Stimulated activated CD4-positive, alpha-beta T cell treated with anti-CD3 and anti-CD28 coated beads, Interleukin-1b, Interleukin-23, amount 100 ng/mL, for 4 hours (primary cell): Measurements from ENCODE around the gene LY86.

ENCODE experiments used
- DNase-seq, 2 donors: peaks; one replicate each; pipeline ENCODE4 v3.0.0-alpha.2; 2020; ENCODE audit warnings: low read depth in 2 of 2

The LY86 gene

DNA sequence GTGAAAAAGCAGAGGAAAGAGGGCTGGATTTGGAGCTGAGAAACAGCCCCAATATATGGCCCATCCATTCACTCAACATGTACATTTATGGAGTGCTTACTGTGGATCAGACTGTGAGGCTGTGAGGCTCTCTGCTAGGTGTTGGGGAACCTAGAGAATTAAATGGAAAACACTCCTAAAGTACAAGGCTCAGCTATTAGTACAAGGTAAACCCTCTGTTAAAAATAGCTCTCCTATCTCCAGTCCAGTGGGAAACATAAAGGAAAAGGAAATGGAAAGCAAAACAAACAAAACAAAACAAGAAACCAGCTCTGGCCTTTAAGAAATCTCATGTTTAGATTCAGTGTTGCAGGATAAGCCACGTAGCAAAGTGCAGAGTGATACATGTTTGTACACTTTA is 35.0 kb downstream of the LY86 start:
- DNase-seq = no peak

- DNase-seq = no peak
Measured at GRCh38 chr6:6624269-6624990, 35.9 kb downstream of the LY86 start.

DNA sequence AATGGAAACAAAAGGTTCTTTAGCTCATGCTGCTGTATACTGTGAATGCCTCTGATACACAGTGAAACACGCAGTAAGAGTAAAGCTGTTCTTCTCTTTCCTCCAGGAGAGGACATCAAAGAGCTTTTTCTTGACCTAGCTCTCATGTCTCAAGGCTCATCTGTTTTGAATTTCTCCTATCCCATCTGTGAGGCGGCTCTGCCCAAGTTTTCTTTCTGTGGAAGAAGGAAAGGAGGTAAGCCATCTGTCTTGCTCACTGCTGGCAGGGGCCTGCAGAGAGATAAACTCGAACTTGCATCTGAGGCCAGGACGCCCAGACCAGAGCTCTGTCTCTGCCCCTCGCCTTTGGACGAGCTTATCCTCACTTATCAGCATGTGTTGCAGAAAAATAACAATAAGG is 37.7 kb downstream of the LY86 start:
- DNase-seq = no peak

GRCh38 chr6:6629402-6629801 is 40.9 kb downstream of the LY86 start:
- DNase-seq = no peak

- DNase-seq = no peak
Measured at GRCh38 chr6:6631053-6631452, 42.5 kb downstream of the LY86 start.

- no peak for DNase-seq
Measured at GRCh38 chr6:6631534-6632276, 43.2 kb downstream of the LY86 start.

DNA sequence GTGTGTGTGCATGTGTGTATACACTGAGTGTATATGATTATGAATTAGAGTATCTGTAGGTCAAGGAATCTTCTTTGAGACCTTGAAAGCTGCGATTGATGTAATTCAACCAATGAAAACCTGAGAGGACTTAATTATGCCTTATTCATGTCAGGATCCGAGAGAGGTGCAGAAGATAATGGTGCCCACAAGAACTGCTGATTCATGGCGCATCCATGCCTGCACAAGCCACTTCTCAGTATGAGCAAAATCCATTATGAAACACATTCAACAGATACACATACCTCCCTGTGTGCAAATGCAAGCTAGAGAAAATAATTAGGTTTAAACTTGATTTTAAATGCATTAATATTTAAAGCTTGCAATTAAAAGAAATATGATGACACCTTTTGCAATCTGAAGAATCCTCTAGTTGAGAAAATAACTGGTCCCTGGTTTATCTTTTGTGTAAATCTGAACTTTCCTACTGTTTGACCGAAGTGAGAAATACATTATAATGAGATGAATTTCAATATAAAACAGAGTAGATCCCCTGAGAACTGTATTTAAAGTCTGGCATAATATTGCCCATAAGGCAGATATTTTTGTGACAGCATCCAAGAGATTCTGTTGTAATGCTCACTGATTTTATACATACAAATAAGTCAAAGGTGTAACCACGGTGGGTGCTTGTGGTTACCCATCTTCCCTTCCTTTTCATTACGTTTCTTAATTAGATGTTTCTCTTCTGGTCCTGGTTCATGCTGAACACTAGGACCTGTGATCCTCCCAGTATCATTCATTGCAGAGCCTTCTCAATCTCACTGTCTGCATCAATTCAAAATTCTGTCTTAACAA is 45.6 kb downstream of the LY86 start:
- no peak for DNase-seq

DNA sequence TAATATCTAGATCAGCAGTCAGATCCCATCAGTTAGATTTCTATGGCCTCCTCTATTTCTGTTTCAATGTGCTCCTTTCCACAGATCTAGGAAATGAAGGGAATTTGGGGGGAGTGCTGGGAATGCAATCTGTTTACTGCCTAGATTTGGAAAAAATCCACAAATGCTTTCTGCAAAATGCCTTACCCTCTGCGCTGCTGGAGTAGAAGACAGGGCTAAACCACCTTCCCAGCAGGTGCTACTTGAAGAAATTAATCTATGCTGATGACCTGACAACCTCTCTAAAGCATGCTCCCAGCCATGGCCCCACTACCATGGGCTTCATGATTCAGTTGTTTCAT is 46.2 kb downstream of the LY86 start:
- no peak for DNase-seq

DNA sequence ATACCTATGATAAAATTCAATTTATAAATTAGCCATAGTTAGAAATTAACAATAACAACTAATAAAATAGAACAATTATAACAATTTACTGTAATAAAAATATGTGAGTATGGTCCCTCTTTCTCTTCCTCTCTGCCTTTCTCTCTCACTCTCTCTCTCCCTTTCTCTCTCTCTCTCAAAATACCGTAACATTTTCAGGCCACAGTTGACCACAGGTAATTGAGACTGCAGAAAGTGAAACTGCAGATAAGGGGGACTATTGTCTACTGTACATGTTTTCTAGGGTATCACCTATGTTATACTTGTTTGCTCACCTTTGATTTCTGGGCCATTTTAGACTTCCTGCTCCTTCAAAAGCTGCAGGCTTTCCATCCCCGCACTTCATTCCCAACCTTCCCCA is 46.8 kb downstream of the LY86 start:
- no peak for DNase-seq

DNA sequence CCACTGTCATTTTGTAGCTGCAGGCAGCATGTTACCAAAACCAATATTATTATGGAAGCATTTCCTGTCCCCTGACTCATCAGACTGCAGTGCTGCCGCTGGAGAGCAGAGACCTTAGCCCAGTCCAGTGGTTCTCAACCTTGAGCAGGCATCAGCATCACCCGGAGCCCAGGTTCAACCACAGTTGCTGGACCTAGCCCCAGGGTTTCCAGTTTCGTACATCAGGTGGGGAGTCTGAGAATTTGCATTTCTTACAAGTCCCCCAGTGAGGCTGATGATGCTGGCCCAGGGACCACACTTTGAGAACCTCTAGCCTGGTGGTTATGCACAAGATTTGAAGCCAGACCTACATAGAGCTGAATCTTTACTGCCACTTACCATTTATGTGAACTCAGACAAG is 47.3 kb downstream of the LY86 start:
- no peak for DNase-seq

DNA sequence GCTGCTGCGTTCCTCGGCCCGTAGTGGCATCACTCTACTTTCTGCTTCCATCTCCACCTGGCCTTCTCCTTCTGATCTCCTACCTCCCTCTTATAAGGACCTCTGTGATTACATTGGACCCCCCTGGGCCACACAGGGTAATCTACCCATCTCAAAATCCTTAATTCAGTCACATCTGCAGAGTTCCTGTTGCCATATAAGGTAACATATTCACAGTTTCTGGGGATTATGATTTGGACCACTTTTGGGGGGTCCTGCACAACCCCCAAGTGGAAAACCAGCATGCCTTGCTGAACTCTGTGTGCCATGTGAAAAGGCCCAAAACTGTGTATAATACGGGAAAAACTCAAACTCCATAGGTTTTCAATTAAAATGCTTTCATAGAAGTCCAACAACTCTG is 51.1 kb downstream of the LY86 start:
- DNase-seq = no peak

DNA sequence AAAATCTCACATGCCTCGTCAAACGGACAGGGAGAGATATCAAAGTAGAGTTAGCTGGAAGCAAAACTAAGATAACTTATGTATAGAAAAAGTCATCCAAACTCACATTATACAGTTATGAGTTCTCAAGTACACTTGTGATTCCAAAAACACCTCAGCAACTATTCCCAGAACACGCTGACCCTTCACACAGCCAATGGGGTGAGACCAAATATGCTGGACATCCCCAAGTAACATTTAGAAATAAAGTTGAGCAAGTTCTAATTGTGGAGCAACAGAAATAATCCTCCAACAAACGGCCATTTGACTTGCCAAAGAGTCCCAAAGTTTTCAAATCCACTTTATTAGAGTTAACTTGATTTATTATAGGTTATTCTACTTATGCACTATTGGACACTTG is 52.4 kb downstream of the LY86 start:
- no peak for DNase-seq

- no peak for DNase-seq
Measured at GRCh38 chr6:6643398-6643797, 54.9 kb downstream of the LY86 start.

DNA sequence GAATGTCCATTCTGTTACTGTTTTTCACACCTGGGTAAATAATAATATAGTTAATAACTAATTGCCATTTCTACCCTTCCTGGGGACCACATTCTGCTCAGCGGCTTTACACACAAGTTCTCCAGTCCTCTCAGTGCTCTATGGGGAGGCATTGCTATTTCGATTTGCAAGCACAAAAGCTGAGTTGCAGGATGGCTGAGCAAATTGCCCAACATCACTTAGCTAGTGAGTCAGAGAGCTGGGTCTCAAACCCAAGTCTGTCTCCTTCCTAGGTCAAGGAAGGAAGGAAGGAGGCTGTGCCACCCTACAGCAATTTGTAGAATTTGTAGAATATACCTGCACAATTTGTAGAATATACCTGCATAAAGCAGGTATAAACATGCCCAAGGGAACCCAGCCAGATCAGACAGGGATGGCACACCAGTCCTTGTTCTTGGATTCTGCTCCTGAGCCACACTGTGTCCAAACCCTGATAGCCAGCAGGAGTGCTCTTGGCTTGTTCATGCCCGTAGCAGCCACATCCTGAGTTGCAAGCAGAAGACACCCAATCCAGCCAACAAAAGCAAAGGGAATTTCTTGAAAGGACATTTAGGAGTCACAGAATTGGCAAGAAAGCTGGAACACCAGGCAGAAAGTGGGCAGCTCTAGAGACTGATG is 56.9 kb downstream of the LY86 start:
- DNase-seq = no peak

DNA sequence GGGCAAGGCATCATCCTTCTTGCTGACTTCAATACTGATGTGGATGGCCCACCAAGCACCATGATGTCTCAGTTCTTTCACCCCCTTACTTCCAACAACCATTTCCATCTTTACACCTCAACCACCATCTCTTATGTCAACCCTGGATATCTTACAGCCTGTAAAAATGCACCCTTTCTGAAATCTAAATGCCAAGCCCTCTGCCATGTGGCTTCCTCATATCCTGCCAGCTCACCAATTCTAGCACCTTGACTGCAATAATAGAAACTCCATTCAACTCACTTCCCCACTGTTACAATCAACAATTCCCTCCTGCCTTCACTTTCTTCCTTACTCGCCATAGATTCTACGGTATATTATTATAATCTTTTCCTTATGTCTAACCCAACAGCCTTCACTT is 57.9 kb downstream of the LY86 start:
- no peak for DNase-seq

DNA sequence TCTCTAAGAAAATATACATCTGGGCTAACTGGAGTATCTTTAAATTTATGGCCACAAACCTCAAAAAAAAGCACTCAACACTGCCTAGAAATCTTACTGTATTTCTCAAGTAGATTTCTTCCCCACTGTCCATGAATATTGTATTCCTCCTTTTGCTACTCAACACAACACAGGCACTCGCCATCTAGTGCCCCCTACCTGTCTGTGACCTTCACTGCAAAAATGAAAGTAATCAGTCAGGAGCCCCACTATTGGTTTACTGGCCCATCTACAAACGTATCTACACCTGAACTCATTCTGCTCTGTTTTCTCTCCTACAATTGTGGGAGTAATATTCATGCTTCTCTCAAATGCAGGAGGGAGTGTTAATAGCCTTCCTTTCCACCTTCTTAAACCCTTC is 58.3 kb downstream of the LY86 start:
- DNase-seq = no peak

DNA sequence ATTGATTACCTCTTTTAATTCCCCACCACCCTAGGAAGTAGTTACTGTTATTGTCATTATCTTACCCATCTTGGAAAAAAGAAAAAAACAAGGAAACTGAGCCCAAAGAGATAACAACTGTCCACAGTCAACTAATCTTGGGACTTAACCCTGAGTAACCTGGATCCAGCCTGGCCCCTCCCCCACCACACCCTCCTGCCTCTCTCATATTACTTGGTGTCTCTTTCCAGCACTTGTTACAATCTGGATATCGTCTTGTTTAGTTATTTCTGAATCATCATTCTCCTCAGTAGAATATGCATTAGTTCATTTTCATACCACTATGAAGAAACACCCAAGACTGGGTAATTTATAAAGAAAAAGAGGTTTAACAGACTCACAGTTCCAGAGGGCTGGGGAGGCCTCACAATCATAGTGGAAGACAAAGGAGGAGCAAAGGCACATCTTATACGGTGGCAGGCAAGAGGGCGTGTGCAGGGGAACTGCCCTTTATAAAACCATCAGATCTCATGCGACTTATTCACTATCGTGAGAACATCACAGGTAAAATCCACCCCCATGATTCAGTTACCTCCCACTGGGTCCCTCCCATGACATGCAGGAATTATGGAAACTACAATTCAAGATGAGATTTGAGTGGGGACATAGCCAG is 60.3 kb downstream of the LY86 start:
- DNase-seq = no peak

DNA sequence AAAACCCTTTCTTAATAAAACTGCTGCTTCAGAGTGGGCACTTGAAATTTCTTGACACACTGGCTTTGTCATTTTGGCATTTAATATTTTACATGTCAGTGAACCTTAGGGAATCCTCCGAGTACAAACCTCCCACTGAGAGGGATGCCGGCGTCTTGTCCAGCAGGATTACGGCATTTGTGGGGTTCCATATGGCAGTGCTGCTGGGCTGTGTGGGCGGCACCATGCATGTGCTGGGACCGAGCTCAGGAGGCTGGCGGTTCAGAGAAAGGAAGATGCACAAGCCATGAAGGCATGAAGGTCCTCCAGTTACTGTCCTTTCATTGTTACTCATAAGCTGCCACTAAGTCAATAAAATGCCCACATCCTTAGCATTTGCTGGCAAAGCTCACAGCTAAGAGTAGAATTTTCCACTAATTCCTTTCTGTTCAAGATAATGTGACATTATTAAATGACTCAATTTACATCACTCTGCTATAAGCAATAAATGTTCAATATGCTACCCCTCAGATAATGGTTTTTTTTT is 61.4 kb downstream of the LY86 start:
- no peak for DNase-seq

DNA sequence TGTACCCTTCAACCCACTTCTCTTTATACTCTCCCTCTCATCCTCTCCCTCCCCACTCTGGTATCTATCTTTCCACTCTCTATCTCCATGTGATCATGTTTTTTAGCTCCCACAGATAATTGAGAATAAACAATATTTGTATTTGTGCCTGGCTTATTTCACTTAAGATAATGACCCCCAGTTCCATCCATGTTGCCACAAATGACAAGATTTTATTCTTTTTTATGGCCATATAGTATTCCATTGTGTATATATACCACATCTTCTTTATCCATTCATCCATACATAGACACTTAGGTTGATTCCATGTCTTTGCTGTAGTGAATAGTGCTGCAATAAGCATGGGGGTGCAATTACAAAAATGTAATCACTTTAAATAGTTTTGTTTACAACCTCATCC is 62.3 kb downstream of the LY86 start:
- no peak for DNase-seq

- DNase-seq = no peak
Measured at GRCh38 chr6:6651335-6651734, 62.8 kb downstream of the LY86 start.

DNA sequence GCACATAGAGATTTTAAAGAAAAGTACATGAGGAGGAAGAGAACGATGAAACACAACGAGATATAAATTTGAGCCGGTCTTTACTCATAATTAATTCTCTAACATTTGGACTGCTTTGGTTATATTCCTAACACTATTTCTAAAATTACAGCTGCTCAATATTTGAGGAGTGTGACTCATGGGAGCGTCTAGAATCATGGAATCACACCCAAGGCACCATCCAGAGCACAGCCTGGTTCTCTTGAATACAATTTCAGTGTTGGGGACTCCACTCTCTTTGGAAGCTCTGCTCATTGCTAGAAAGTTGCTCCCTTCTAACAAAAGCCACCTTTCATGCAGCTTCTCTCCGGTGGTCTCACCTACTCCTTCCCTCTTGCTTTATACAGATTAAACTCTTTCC is 64.4 kb downstream of the LY86 start:
- DNase-seq = no peak
